ENCODE measurements around the gene H3-3A.
A peak's percentile ranks its signal among the peaks of the same experiment; 100 is the strongest.

H3-3A gene

DNA sequence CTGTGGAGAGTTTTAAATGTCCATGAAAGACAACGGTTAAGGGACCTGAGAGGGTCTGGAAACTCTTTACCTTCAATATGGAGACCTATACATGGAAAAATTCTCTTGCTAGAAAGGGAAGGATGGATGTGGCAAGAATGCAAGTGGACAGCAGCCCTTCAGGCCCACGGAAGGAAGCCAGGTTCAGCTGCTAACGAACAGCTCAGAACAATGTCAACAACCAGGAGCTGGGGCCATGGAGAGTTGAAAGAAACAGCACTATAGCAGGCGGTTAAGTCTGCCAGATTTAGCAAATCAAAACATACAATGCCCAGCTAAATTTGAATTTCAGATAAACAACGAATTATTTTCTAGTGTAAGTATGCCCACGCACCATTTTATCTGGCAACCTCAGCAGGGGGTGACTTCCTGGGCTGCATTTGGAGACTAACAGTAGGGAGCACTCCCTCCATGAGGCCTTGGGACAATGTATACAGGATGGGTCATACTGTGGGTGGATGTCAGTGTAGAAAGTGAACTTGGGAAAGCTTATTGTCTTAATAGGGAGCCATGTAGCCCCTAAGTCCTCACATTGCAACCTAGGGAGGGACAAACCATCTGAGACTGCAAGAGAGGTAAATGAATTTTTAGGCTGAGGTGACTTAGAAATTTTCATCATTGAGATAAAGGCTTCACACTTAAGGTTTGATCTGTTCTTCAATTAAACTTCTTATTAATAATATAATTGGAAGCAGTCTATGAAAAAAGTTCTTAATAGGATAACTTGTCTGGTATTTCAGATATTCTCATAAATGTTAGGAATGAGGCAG, 7.8 kb upstream of the H3-3A start:
- no peak for DNase-seq

DNA sequence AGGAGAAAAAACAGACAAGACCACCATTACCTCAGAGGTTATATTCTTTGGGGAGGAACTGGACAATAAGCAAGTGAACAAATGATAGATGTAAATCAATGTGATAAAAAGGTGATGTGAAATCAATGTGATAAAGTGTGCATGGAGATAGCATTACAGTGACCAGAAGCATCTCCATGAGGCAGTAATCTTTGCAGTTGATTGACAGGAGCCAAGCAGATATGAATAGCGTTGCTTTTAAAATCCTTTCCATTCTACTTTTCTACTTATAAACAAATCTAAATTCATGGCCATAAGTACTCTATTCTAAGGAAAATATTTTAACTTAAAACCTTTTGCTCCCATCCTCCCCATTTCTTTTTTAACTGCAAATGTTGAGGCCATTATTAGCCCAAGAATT, 2.8 kb upstream of the H3-3A start:
- no peak for DNase-seq

DNA sequence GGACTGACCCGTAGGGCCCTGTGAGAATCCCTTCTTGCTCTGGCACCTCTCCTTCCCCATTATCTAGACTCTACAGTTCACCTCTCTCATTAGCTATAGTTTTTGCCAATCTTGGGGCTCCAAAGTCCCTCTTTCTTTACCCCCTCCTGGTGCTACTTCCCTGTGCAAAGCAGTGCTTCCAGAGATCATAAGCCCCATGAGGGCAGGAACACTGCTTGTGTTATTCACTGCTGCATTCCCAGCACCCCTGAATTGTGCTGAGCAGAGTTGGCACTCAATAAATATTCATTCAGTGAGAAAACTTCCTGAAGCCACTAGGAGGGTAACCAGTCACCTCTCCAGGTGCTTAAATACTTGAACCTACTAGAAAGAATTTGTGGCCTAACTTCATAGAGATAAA, 2.1 kb upstream of the H3-3A start:
- no peak for DNase-seq

GRCh38 chr1:226061068-226061840, 1.3 kb upstream of the H3-3A start:
- no peak for DNase-seq

- DNase-seq: peak in 2 of 4 experiments; percentile 46 to 61
Measured at GRCh38 chr1:226061841-226062557, 517 bp upstream of the H3-3A start.

DNA sequence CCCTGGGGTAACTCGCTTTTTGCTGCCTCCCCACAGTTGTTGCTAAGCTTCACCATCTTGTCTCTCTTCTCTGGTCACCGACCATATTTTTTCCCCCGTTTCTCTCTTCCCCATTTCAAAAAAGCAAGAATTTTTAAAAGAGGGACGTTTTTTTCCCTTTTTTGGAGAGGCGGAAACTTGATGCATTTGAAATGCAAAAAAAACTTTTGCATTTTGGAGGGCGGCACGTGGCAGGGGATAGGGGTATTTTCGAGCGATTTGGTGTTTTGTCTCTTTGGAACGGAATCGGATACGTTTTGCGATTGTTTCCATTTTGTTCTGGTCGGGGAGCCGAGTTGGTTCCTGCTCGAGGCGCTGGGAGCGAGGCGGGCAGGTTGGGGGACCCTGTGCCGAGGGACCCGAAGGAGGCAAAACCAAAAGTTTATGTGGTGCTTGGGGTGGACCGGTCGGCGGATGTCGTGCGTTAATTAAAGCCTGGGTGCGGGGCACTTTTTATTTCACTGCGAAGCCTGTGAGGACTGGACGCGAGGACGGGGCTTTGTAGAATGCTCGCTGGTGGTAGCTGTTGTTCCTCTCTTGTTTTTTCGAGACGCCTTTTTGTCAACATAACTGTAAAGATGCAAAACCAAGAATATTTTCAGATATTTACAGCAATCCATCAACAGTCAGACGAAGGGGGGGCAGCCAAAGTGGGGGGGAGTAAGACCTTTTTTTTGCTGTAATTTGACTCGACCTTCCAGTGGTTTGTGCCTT, 884 bp downstream of the H3-3A start:
- DNase-seq: peak in 3 of 4 experiments; percentile 18 to 49 (median 38)

DNA sequence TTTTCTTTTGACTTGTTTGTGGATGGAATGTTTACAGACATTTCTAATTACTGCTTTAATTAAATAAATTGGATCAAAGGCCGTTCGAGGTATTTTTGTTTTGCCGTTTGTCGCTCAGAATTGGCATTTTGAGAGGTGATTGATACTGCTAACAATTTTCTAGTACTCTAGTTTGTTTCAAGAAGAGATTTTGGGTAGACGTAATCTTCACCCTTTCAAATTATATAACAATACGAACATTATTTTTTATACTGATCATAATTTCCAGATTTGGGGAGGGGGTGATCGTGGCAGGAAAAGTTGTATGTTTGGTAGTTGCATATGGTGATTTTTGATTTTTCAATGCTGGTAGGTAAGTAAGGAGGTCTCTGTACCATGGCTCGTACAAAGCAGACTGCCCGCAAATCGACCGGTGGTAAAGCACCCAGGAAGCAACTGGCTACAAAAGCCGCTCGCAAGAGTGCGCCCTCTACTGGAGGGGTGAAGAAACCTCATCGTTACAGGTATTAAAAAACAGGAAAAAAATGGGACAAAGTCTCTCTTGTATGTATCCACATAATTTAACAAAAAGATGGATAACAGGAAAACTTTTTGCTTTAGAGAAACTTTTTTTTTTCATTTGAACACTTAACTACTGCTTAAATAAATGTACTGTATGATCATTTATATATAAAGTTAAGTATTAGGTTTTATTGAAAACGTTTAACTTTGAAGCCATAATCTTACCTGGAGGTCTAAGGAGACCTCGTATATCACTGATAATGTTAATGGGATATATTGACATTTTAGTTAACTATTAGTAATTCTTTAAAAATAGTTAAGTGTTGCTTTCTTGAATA, 1.7 kb downstream of the H3-3A start:
- DNase-seq: no peak

GRCh38 chr1:226064816-226065248, 2.3 kb downstream of the H3-3A start:
- no peak for DNase-seq

GRCh38 chr1:226066415-226067078, 4.0 kb downstream of the H3-3A start:
- DNase-seq: no peak

GRCh38 chr1:226069811-226070489, 7.4 kb downstream of the H3-3A start:
- DNase-seq: no peak

- DNase-seq: no peak
Measured at GRCh38 chr1:226072347-226072746, 9.8 kb downstream of the H3-3A start.

DNA sequence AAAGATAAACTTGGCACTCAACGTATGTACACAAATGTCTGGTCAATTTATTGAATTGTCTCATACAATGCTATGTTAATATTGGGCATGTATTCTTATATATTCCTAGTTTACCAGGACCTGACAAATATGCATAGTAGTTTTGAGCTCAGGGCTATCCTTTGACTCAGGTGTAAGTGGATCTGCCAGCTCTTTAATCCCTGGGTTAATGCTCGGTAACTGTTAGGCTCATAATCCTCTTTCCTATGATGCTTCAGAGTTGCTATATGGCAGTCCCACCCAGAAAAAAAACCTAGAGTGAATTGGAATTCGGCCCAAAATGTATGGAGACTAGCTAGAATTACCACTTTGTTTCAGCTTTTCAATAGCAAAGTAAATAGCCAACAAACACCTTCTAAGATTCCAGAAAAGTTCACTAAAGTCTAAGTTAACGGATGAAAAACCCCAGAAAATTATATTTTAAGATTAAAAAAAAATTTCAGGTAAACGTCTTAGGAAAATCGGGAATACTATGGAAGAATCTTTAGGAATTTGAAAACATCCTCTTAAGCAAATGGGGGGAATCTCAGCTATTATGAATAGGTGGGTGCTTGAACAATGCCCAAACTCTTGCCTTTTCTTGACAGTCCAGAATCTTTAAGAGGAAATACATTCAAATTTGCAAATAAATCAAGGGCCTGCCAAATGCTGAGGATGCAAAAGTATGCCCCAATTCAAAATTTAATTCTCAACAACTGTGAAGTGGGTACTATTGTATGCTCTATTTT, 10.9 kb downstream of the H3-3A start:
- no peak for DNase-seq

GRCh38 chr1:226074046-226074445, 11.5 kb downstream of the H3-3A start:
- no peak for DNase-seq

- DNase-seq: no peak
Measured at GRCh38 chr1:226076378-226076777, 13.9 kb downstream of the H3-3A start.

DNA sequence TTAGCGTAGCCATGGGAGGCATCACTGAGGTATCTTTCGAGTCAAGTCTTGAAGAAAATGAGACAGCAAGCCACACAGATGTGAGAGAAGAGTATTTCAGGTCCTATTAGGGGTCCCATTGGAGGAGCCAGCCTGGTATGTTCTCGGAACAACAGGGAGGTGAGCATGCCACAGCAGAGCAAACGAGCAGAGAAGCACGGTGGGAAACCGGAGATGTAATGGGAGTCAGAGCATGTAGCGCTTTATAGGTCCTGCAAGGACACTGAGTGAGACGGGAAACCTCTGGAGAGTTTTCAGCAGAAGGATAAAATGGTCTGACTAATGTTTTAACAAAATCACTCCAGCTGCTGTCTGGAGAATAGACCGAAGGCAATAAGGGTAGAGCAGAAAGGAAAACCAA, 15.9 kb downstream of the H3-3A start:
- no peak for DNase-seq

DNA sequence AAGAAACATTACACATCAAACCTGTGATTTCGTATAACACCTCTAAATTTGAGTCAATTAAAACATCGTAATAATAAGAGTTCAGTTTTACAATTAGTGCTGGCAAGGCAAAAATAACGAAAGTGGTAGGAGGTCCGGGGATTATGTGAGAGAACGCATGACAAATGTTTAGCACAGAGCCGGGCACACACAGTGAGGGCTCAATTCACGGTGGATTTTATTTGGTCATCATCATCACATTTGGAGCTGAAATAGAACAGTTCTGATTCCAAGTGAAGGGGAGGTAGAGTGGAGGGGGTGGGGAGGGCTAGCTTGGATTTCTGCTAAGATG, 20.0 kb downstream of the H3-3A start:
- DNase-seq: no peak

GRCh38 chr1:226082959-226083301, 20.4 kb downstream of the H3-3A start:
- DNase-seq: no peak

DNA sequence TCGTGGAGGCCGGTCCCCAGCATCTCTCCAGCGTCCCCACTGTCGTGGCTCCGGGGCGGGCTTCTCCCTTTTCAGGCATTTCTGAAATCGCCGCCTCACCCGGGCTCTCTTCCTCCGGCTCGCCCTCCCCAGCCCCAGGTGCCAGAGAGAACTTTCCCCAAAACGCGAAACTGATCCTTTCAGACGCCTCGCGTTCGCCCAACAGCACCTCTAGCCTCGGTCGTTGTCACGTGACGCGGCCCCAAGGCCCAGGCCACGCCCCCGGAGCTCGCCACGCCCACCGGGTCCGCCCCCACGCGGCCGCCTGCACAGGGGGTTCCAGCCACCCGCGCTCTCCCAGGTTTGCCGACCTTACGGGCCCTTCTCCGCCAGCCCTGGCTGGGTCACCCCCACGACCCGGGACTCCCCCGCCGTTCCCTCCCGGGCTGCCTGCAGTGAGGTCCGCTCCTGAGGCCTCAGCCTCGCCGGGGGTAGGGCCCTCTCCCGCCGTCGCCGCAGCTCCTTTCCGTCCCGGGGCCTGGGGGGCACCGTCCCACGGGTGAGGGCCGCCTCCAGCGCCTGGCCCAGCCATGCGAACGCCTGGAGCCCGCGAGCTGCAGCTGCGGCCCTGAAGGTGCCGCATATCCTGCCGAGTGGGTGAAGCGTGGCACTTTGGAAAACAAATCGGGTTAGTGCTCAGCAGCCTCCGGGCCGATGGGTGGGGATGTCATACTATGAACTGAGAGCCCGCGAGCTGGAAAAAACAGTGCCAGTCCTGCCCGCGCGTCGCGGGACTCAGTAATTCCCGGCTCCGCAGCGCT, 21.0 kb downstream of the H3-3A start:
- peak; percentile 77 to 92 (median 86) for DNase-seq

DNA sequence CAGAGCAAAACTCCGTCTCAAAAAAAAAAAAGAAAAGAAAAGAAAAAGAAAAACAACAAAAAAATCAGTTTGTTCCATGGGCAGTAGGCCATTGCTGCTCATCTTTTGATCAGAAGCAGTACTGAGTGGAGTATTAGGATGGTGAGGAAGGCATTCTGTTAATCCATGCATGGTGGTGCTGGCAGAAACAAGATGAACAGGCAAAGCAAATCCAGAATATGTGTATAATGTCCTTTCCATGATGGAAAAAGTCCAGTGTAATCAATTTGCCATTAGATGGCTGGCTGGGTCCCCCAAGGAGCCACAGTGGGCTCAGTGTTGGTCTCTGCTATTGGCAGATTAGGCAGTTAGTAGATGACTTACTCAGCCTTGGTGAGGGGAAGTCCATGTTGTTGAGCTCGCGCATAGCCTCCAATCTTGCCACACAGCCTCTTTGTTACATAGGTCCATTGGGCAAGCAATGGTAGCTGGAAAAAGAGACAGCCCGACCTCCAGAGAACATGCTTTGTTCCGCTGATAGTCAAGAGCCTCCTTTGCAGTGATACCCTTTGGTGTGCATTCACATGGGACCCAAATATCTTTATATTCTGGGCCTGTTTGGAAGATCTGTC, 23.3 kb downstream of the H3-3A start:
- no peak for DNase-seq
